Upper lobe of right lung (tissue), 1 donor: ENCODE measurements around the gene COL1A1. TPM values are rescaled to one million over a fixed set of nuclear protein-coding genes. Genes with fewer than 3 reads are reported as not detected.

Experiments
- ATAC-seq: fragments of 200-7000 bp; cut with Tn5 transposase; one replicate; pipeline ENCODE4 v1.9.1; 2020; ENCODE audit warnings: mild to moderate bottlenecking, moderate library complexity
- DNase-seq: peaks from one replicate; pipeline ENCODE4 v3.0.0-alpha.2; 2020
- H3K27ac ChIP-seq: fragments of 200-600 bp; one replicate; pipeline ENCODE4 v1.8.0; 2022
- H3K27me3 ChIP-seq: fragments of 200-600 bp; one replicate; pipeline ENCODE4 v1.8.0; 2022; ENCODE audit warnings: mild to moderate bottlenecking
- H3K36me3 ChIP-seq: fragments of 200-600 bp; one replicate; pipeline ENCODE4 v1.8.0; 2022
- H3K4me1 ChIP-seq: fragments of 200-600 bp; one replicate; pipeline ENCODE4 v1.8.0; 2022
- H3K4me3 ChIP-seq: fragments of 200-600 bp; one replicate; pipeline ENCODE4 v1.8.0; 2022; ENCODE audit warnings: mild to moderate bottlenecking
- H3K9me3 ChIP-seq: fragments of 200-600 bp; one replicate; pipeline ENCODE4 v1.8.0; 2022
- CTCF ChIP-seq: fragments of 200-600 bp; IDR thresholded peaks from one replicate; pipeline ENCODE4 v1.8.0; 2022; ENCODE audit warnings: antibody characterized with exemption
- intact Hi-C: fragments of 100-400 bp; cut with DNase I; formaldehyde crosslinking; loops from one replicate; pipeline ENCODE4 v1.11.0; 2022
- long read RNA-seq: library from polyadenylated mRNA; unstranded; transcript quantifications from one replicate; pipeline ENCODE4 v2.0.0, GENCODE V29; 2021
- total RNA-seq: library from RNA; stranded (reverse); fragmentation: NEBNext Ultra II Directional; extraction: Animal tissue kit (Norgen Biotek cat#: 25700); gene quantifications from one replicate; pipeline ENCODE4 v1.2.1, GENCODE V29; 2021
- donor health status: DM: no; HTN: yes; CAD: no; lungs with severe emphysema.

The COL1A1 gene
- 154 TPM for total RNA-seq
- long read RNA-seq, full-length matches to known transcripts, result 135 of 242 reads
- long read RNA-seq, partial matches to known transcripts, result 93 of 242 reads
- long read RNA-seq, other reads (novel, unspliced or antisense), result 14 of 242 reads

GRCh38 chr17:50201276-50201854 lies at the start of gene COL1A1:
COL1A1 (minus strand) TSS chr17:50201631; CDS start chr17:50201513, 118 bp downstream.
- H3K4me3 ChIP-seq, result peak within 1 kb of the TSS; percentile 60
- peak within 1 kb of the TSS; percentile 84 for H3K27ac ChIP-seq
- DNase-seq (peak; percentile 77), ATAC-seq (no peak)
- H3K9me3 ChIP-seq, result no peaks in the 10 kb centered on the region
- no peak for TF ChIP-seq CTCF
- intact Hi-C loops, result loop anchor here (5.0 kb wide), 2 partner anchors 71 to 96 kb away; partner anchors contain the start of gene TMEM92
- peaks cover 18% of the 10 kb centered on the region for H3K4me1 ChIP-seq
- H3K36me3 ChIP-seq, result peaks cover 19% of the 10 kb centered on the region
- peaks cover 13% of the 10 kb centered on the region for H3K27me3 ChIP-seq

GRCh38 chr17:50248255-50248654 lies 46.8 kb upstream of the COL1A1 start:
- ATAC-seq (no peak), DNase-seq (no peak)
- TF ChIP-seq CTCF, result no peak
- H3K4me3 ChIP-seq, result no peak overlapping the region
- intact Hi-C loops, result no loop called here
- H3K27ac ChIP-seq, result no peak overlapping the region
- no peaks in the 10 kb centered on the region for H3K36me3 ChIP-seq
- no peaks in the 10 kb centered on the region for H3K27me3 ChIP-seq
- no peaks in the 10 kb centered on the region for H3K4me1 ChIP-seq
- H3K9me3 ChIP-seq, result no peaks in the 10 kb centered on the region

- Histone ChIP-seq H3K4me1 (no peaks in the 10 kb centered on the region), H3K4me3 (no peak overlapping the region), H3K27me3 (no peaks in the 10 kb centered on the region), H3K27ac (no peak overlapping the region), H3K9me3 (no peaks in the 10 kb centered on the region), H3K36me3 (no peaks in the 10 kb centered on the region)
- intact Hi-C loops, result no loop called here
- DNase-seq, result no peak
- ATAC-seq, result no peak
- TF ChIP-seq CTCF, result no peak
Observed at GRCh38 chr17:50244771-50245170, 43.3 kb upstream of the COL1A1 start.

- Histone ChIP-seq H3K36me3 (no peaks in the 10 kb centered on the region), H3K4me3 (no peak overlapping the region), H3K27me3 (no peaks in the 10 kb centered on the region), H3K9me3 (no peaks in the 10 kb centered on the region), H3K27ac (no peak overlapping the region), H3K4me1 (no peaks in the 10 kb centered on the region)
- ATAC-seq, result no peak
- DNase-seq, result no peak
- intact Hi-C loops, result no loop called here
- TF ChIP-seq CTCF, result no peak
Observed at GRCh38 chr17:50241431-50241830, 40.0 kb upstream of the COL1A1 start.

GRCh38 chr17:50240851-50241250 lies 39.4 kb upstream of the COL1A1 start:
- no peak overlapping the region for H3K4me3 ChIP-seq
- H3K4me1 ChIP-seq, result no peaks in the 10 kb centered on the region
- no peak overlapping the region for H3K27ac ChIP-seq
- ATAC-seq (no peak), DNase-seq (no peak)
- no peaks in the 10 kb centered on the region for H3K36me3 ChIP-seq
- TF ChIP-seq CTCF, result no peak
- H3K27me3 ChIP-seq, result no peaks in the 10 kb centered on the region
- intact Hi-C loops, result no loop called here
- H3K9me3 ChIP-seq, result no peaks in the 10 kb centered on the region
